GM12878 (cell line): Measurements from ENCODE around the gene C17orf50. TPM values are rescaled to one million over a fixed set of nuclear protein-coding genes. Genes with fewer than 3 reads are reported as not detected.
A peak's percentile ranks its signal among the peaks of the same experiment; 100 is the strongest.

ENCODE experiments used
- ASH2L ChIP-seq: fragments of 300-600, 200-600 bp; sonication (generic); IDR thresholded peaks from 2 replicates; pipeline ENCODE4 v1.6.1; 2017; ENCODE audit warnings: low read depth, mild to moderate bottlenecking, borderline replicate concordance
- ATF7 ChIP-seq: fragments of 450-650 bp; IDR thresholded peaks from 2 replicates; pipeline ENCODE4 v1.6.1; 2016; ENCODE audit warnings: low read depth, mild to moderate bottlenecking
- BCL11A ChIP-seq: IDR thresholded peaks from 2 replicates; pipeline ENCODE4 v1.6.1; 2011; ENCODE audit warnings: low read depth, low read length
- CBFB ChIP-seq: IDR thresholded peaks from 2 replicates; pipeline ENCODE4 v1.6.1; 2016; ENCODE audit warnings: antibody characterized with exemption, low read depth
- DPF2 ChIP-seq: fragments of 450-650 bp; IDR thresholded peaks from 2 replicates; pipeline ENCODE4 v1.6.1; 2017; ENCODE audit warnings: mild to moderate bottlenecking
- FOXK2 ChIP-seq: fragments of 450-650 bp; IDR thresholded peaks from 2 replicates; pipeline ENCODE4 v1.6.1; 2017; ENCODE audit warnings: mild to moderate bottlenecking, moderate library complexity
- GATAD2B ChIP-seq: fragments of 450-650 bp; conservative IDR thresholded peaks from 2 replicates; pipeline ENCODE4 v1.6.1; 2017; ENCODE audit warnings: low read depth, mild to moderate bottlenecking, moderate library complexity
- HDAC6 ChIP-seq: fragments of 200-600 bp; sonication (generic); IDR thresholded peaks from one replicate; pipeline ENCODE4 v1.8.0; 2017; ENCODE audit warnings: antibody characterized with exemption; ENCODE audit not compliant: unreplicated experiment
- IKZF1 ChIP-seq: fragments of 450-650 bp; conservative IDR thresholded peaks from 2 replicates; pipeline ENCODE4 v1.6.1; 2017; ENCODE audit warnings: antibody characterized with exemption, mild to moderate bottlenecking
- KLF5 ChIP-seq: fragments of 450-650 bp; IDR thresholded peaks from 2 replicates; pipeline ENCODE4 v1.6.1; 2014; ENCODE audit warnings: mild to moderate bottlenecking; ENCODE audit not compliant: partially characterized antibody
- NR2C2 ChIP-seq: IDR thresholded peaks from 2 replicates; pipeline ENCODE4 v1.6.1; 2011; ENCODE audit warnings: borderline replicate concordance, low read depth; ENCODE audit not compliant: control insufficient read depth, insufficient read length
- NRF1 ChIP-seq: conservative IDR thresholded peaks from 2 replicates; pipeline ENCODE4 v1.6.1; 2011; ENCODE audit warnings: mild to moderate bottlenecking, low read depth, low read length, improper control_type of control experiment
- POU2F2 ChIP-seq: IDR thresholded peaks from 3 replicates; pipeline ENCODE4 v1.6.1; 2011; ENCODE audit warnings: low read depth, mild to moderate bottlenecking, low read length, borderline replicate concordance
- SMAD1 ChIP-seq: fragments of 450-650 bp; IDR thresholded peaks from 2 replicates; pipeline ENCODE4 v1.6.1; 2018; ENCODE audit warnings: mild to moderate bottlenecking, low read depth; ENCODE audit not compliant: partially characterized antibody
- SMARCA5 ChIP-seq: fragments of 450-650 bp; IDR thresholded peaks from 2 replicates; pipeline ENCODE4 v1.6.1; 2017; ENCODE audit warnings: mild to moderate bottlenecking
- SMC3 ChIP-seq: IDR thresholded peaks from 2 replicates; pipeline ENCODE4 v1.6.1; 2011; ENCODE audit warnings: low read length, improper control_type of control experiment, borderline replicate concordance
- TAF1 ChIP-seq: IDR thresholded peaks from 2 replicates; pipeline ENCODE4 v1.6.1; 2011; ENCODE audit warnings: mild to moderate bottlenecking, low read depth, low read length, borderline replicate concordance
- TARDBP ChIP-seq: IDR thresholded peaks from 2 replicates; pipeline ENCODE4 v1.6.1; 2016; ENCODE audit warnings: borderline replicate concordance
- YY1 ChIP-seq: IDR thresholded peaks from 2 replicates; pipeline ENCODE4 v1.6.1; 2011; ENCODE audit warnings: low read depth, mild to moderate bottlenecking, low read length
- ZNF24 ChIP-seq: fragments of 450-650 bp; IDR thresholded peaks from 2 replicates; pipeline ENCODE4 v1.6.1; 2017; ENCODE audit warnings: antibody characterized with exemption, mild to moderate bottlenecking
- polyA plus RNA-seq, 11 experiments: library from polyadenylated mRNA; depleted of rRNA in 4 of 11; unstranded in 6 of 11; stranded (reverse) in 5 of 11; fragments of >200 nt; fragmentation: Nextera tagmentation in 4 of 11; fragmentation: Illumina TruSeq in 1 of 11; extraction: Ambion mirVana in 4 of 11; extraction: Trizol in 1 of 11; gene quantifications; 1 replicate in 1 of 11; 2 replicates in 10 of 11; pipeline versions ENCODE4 v1.2.1 to v1.2.3, GENCODE V29; 2011 to 2016; ENCODE audit warnings: inconsistent platforms in 2 of 11, missing spikeins in 2 of 11, low read depth in 1 of 11
- total RNA-seq, 4 experiments: library from RNA; depleted of rRNA in 3 of 4; stranded (reverse); fragments of >200 nt in 3 of 4; fragmentation: Illumina TruSeq in 1 of 4; extraction: Trizol in 1 of 4; gene quantifications; 2 replicates each; pipeline versions ENCODE4 v1.2.1 to v1.2.3, GENCODE V29; 2013 to 2021
- TF ChIP-seq, protein P1 (sequence below): fragments of 450-650 bp; IDR thresholded peaks from 2 replicates; pipeline ENCODE4 v1.6.1; 2017; ENCODE audit warnings: mild to moderate bottlenecking
- TF ChIP-seq, protein P2 (sequence below): IDR thresholded peaks from 2 replicates; pipeline ENCODE4 v1.6.1; 2011; ENCODE audit warnings: mild to moderate bottlenecking, low read depth, low read length, moderate library complexity; ENCODE audit not compliant: insufficient replicate concordance
- TF ChIP-seq, protein P3 (sequence below): IDR thresholded peaks from 2 replicates; pipeline ENCODE4 v1.6.1; 2012; ENCODE audit warnings: low read depth, low read length, improper control_type of control experiment
- TF ChIP-seq, protein P4 (sequence below): fragments of 450-650 bp; IDR thresholded peaks from 2 replicates; pipeline ENCODE4 v1.6.1; 2017; ENCODE audit warnings: mild to moderate bottlenecking, low read depth, inconsistent platforms; ENCODE audit not compliant: poor library complexity, severe bottlenecking

C17orf50 gene
- total and polyA plus RNA-seq, 10 of the 15 experiments (the other 5 are each of a cell fraction or from before 2014, with no cell fraction given), result 0.16 TPM; not detected in 9

DNA sequence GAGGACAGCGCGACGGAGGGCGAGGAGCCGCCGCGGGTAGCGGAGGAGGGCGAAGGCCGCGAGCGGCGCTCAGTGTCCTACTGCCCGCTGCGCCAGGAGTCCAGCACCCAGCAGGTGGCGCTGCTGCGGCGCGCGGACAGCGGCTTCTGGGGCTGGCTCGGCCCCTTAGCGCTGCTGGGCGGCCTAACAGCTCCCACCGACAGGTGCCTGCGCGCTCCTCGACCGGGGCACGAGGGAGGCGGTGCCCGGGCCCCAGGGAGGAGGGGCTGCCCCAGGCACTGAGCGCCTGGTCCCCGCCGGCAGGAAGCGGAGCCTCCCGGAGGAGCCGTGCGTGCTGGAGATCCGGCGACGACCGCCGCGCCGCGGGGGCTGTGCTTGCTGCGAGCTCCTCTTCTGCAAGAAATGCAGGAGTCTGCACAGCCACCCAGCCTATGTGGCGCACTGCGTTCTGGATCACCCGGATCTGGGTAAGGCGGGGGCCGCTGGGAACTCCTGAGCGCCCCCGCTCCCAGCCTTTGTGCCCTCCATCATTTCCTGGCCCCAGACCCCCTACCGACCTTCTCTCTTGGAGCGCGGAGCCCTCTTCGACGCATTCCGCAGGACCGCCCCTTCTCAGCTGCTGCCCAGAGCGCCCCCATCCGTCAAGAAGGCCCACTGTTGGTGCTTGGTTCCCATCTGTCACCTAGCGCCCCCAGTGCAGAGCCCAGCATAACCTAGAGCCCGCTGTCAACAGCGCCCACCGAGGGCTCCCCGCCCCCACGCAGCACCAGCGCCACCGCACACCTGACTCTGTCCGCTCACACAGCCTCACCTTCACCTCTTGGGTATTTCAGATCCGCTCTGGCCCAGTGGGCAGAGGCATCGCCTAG is 3.7 kb downstream of the C17orf50 start (continued):
- TF ChIP-seq, protein P1, sequence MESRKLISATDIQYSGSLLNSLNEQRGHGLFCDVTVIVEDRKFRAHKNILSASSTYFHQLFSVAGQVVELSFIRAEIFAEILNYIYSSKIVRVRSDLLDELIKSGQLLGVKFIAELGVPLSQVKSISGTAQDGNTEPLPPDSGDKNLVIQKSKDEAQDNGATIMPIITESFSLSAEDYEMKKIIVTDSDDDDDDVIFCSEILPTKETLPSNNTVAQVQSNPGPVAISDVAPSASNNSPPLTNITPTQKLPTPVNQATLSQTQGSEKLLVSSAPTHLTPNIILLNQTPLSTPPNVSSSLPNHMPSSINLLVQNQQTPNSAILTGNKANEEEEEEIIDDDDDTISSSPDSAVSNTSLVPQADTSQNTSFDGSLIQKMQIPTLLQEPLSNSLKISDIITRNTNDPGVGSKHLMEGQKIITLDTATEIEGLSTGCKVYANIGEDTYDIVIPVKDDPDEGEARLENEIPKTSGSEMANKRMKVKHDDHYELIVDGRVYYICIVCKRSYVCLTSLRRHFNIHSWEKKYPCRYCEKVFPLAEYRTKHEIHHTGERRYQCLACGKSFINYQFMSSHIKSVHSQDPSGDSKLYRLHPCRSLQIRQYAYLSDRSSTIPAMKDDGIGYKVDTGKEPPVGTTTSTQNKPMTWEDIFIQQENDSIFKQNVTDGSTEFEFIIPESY, result no peak
- TF ChIP-seq POU2F2, result 0 out of 3 replicates have a peak, but pooled peaks have one; percentile 31
- peak; percentile 74 for TF ChIP-seq YY1
- TF ChIP-seq, protein P2, sequence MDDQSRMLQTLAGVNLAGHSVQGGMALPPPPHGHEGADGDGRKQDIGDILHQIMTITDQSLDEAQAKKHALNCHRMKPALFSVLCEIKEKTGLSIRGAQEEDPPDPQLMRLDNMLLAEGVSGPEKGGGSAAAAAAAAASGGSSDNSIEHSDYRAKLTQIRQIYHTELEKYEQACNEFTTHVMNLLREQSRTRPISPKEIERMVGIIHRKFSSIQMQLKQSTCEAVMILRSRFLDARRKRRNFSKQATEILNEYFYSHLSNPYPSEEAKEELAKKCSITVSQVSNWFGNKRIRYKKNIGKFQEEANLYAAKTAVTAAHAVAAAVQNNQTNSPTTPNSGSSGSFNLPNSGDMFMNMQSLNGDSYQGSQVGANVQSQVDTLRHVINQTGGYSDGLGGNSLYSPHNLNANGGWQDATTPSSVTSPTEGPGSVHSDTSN, result no peak
- TF ChIP-seq, protein P3, sequence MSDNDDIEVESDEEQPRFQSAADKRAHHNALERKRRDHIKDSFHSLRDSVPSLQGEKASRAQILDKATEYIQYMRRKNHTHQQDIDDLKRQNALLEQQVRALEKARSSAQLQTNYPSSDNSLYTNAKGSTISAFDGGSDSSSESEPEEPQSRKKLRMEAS, result peak; percentile 39
- TF ChIP-seq BCL11A, result no peak
- TF ChIP-seq ZNF24, result no peak
- TF ChIP-seq FOXK2, result no peak
- peak; percentile 78 for TF ChIP-seq DPF2
- no peak for TF ChIP-seq NR2C2
- no peak for TF ChIP-seq TAF1
- TF ChIP-seq NRF1, result 0 out of 2 replicates have a peak, but pooled peaks have one; percentile 12
- TF ChIP-seq SMAD1, result no peak
- TF ChIP-seq SMARCA5, result peak; percentile 98
- TF ChIP-seq TARDBP, result no peak
- TF ChIP-seq ASH2L, result no peak
- TF ChIP-seq IKZF1, result peak; percentile 87
- TF ChIP-seq, protein P4, sequence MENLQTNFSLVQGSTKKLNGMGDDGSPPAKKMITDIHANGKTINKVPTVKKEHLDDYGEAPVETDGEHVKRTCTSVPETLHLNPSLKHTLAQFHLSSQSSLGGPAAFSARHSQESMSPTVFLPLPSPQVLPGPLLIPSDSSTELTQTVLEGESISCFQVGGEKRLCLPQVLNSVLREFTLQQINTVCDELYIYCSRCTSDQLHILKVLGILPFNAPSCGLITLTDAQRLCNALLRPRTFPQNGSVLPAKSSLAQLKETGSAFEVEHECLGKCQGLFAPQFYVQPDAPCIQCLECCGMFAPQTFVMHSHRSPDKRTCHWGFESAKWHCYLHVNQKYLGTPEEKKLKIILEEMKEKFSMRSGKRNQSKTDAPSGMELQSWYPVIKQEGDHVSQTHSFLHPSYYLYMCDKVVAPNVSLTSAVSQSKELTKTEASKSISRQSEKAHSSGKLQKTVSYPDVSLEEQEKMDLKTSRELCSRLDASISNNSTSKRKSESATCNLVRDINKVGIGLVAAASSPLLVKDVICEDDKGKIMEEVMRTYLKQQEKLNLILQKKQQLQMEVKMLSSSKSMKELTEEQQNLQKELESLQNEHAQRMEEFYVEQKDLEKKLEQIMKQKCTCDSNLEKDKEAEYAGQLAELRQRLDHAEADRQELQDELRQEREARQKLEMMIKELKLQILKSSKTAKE, result no peak
- TF ChIP-seq GATAD2B, result peak; percentile 92
- no peak for TF ChIP-seq ATF7
- TF ChIP-seq SMC3, result peak; percentile 72
- TF ChIP-seq CBFB, result no peak
- no peak for TF ChIP-seq KLF5
- TF ChIP-seq HDAC6, result no peak
